Measurements from ENCODE around the gene RTKN2.

RTKN2 gene

GRCh38 chr10:62205750-62206399, 62.8 kb downstream of the RTKN2 start:
- Histone ChIP-seq H3K4me3 (ENCODE audit: low read length) (no peak overlapping the region), H3K9me2 (replicated peaks; ENCODE audit: control insufficient read depth, low read length) (no peaks in the 10 kb centered on the region), H3K4me2 (ENCODE audit: low read length) (no peak overlapping the region), H4K20me1 (ENCODE audit: control insufficient read depth, insufficient read depth, low read depth, low read length) (no peaks in the 10 kb centered on the region), H3K4me1 (ENCODE audit: control insufficient read depth, low read length) (peaks cover 13% of the 10 kb centered on the region), H3K36me3 (ENCODE audit: control insufficient read depth, low read length) (no peaks in the 10 kb centered on the region), H3K9me3 (ENCODE audit: control insufficient read depth, insufficient read depth, low read length) (no peaks in the 10 kb centered on the region), H3K27ac (ENCODE audit: low read depth, low read length) (no peak overlapping the region), H3F3A (ENCODE audit: control insufficient read depth, insufficient read depth) (no peaks in the 10 kb centered on the region), H3K79me2 (ENCODE audit: control insufficient read depth, low read length) (no peaks in the 10 kb centered on the region), H3K27me3 (ENCODE audit: control insufficient read depth, low read length) (no peaks in the 10 kb centered on the region)
- TF ChIP-seq EZH2phosphoT487 (IDR thresholded peaks at IDR 0.05; ENCODE audit: borderline replicate concordance, low read length) (no peak), CTCF (IDR thresholded peaks at IDR 0.05; ENCODE audit: low read depth, low read length, poor library complexity, severe bottlenecking) (no peak)

DNA sequence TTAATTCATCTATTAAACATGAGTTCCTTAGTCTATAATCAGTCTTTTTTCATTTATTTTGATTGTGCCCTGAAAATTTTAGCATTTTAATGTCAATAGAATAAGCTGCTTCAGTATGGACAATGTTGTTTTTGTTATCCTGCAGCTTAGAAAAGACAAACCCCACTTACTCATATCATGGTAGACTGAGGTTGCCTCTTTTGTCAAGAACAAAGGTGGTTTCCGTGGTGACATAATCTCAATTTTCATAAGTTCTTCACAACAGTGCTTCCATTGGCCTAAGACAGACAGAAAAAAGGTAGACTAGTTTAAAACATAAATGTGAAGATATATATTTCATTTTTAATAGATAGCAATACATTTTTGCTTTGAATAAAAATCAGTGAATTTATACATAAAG, 69.1 kb downstream of the RTKN2 start:
- H3K9me3 ChIP-seq (ENCODE audit: control insufficient read depth, insufficient read depth, low read length), result no peaks in the 10 kb centered on the region
- H3K4me2 ChIP-seq (ENCODE audit: low read length), result no peak overlapping the region
- H3F3A ChIP-seq (ENCODE audit: control insufficient read depth, insufficient read depth), result no peaks in the 10 kb centered on the region
- no peaks in the 10 kb centered on the region for H3K9me2 ChIP-seq (replicated peaks; ENCODE audit: control insufficient read depth, low read length)
- no peaks in the 10 kb centered on the region for H3K27me3 ChIP-seq (ENCODE audit: control insufficient read depth, low read length)
- peaks cover 8% of the 10 kb centered on the region for H3K4me1 ChIP-seq (ENCODE audit: control insufficient read depth, low read length)
- no peak overlapping the region for H3K27ac ChIP-seq (ENCODE audit: low read depth, low read length)
- H3K4me3 ChIP-seq (ENCODE audit: low read length), result no peak overlapping the region
- no peaks in the 10 kb centered on the region for H3K79me2 ChIP-seq (ENCODE audit: control insufficient read depth, low read length)
- TF ChIP-seq CTCF (IDR thresholded peaks at IDR 0.05; ENCODE audit: low read depth, low read length, poor library complexity, severe bottlenecking), result no peak
- no peak for TF ChIP-seq EZH2phosphoT487 (IDR thresholded peaks at IDR 0.05; ENCODE audit: borderline replicate concordance, low read length)
- H3K36me3 ChIP-seq (ENCODE audit: control insufficient read depth, low read length), result peaks cover 5% of the 10 kb centered on the region
- no peaks in the 10 kb centered on the region for H4K20me1 ChIP-seq (ENCODE audit: control insufficient read depth, insufficient read depth, low read depth, low read length)

DNA sequence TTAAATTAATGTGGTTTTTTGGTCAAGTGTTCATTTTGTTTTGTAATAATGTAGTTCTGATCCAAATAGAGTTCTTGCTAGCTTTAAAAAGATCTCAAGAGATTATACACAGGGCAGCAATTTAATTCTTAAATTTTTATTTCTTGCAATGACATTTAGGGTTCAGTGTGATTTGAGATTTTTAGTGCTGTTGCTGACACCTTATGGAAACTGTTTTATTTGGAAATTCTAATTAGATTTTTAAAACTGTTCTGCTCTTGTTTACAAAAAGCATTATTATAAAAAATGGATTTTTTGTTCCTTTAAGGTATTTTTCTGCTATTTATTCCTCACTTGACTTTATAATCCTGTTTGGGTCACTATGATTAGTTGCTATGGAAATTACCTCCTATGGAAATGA, 72.1 kb downstream of the RTKN2 start:
- no peaks in the 10 kb centered on the region for H3K4me1 ChIP-seq (ENCODE audit: control insufficient read depth, low read length)
- no peaks in the 10 kb centered on the region for H3K27me3 ChIP-seq (ENCODE audit: control insufficient read depth, low read length)
- no peak overlapping the region for H3K27ac ChIP-seq (ENCODE audit: low read depth, low read length)
- peaks cover 8% of the 10 kb centered on the region for H3K36me3 ChIP-seq (ENCODE audit: control insufficient read depth, low read length)
- H3F3A ChIP-seq (ENCODE audit: control insufficient read depth, insufficient read depth), result no peaks in the 10 kb centered on the region
- no peaks in the 10 kb centered on the region for H4K20me1 ChIP-seq (ENCODE audit: control insufficient read depth, insufficient read depth, low read depth, low read length)
- H3K9me2 ChIP-seq (replicated peaks; ENCODE audit: control insufficient read depth, low read length), result no peaks in the 10 kb centered on the region
- H3K9me3 ChIP-seq (ENCODE audit: control insufficient read depth, insufficient read depth, low read length), result no peaks in the 10 kb centered on the region
- H3K4me2 ChIP-seq (ENCODE audit: low read length), result no peak overlapping the region
- TF ChIP-seq EZH2phosphoT487 (IDR thresholded peaks at IDR 0.05; ENCODE audit: borderline replicate concordance, low read length) (no peak), CTCF (IDR thresholded peaks at IDR 0.05; ENCODE audit: low read depth, low read length, poor library complexity, severe bottlenecking) (no peak)
- no peaks in the 10 kb centered on the region for H3K79me2 ChIP-seq (ENCODE audit: control insufficient read depth, low read length)
- no peak overlapping the region for H3K4me3 ChIP-seq (ENCODE audit: low read length)
